Panc1 (cell line): ENCODE measurements around the gene USP49. TPM values are rescaled to one million over a fixed set of nuclear protein-coding genes. Genes with fewer than 3 reads are reported as not detected.
A peak's percentile ranks its signal among the peaks of the same experiment; 100 is the strongest.

Source experiments
- ATAC-seq: fragments of 200-7000 bp; cut with Tn5 transposase; 2 replicates; pipeline ENCODE4 v1.9.1; 2020; ENCODE audit warnings: mild to moderate bottlenecking, moderate library complexity
- BruUV-seq: library from RNA; stranded (reverse); fragments of 400-500 nt; replicated peaks from 2 replicates; lab custom pipeline; 2021; lab: Mats Ljungman, UMichigan
- CTCF ChIA-PET: fragments of 300-600 bp; sonication (Branson Sonifier 250); formaldehyde crosslinking; loops from one replicate; lab custom pipeline; 2022; ENCODE audit warnings: antibody characterized with exemption; lab: Charles Lee
- POLR2A ChIA-PET: fragments of 300-600 bp; sonication (Branson Sonifier 250); formaldehyde crosslinking; loops from one replicate; lab custom pipeline; 2022; ENCODE audit warnings: antibody characterized with exemption; lab: Charles Lee
- DNase-seq: peaks from one replicate; pipeline ENCODE4 v3.0.0-alpha.2; 2010; ENCODE audit warnings: low read depth, low spot score
- H3K27ac ChIP-seq: 2 replicates; pipeline ENCODE4 v1.5.1; 2011; ENCODE audit warnings: mild to moderate bottlenecking, low read length, inconsistent platforms
- H3K27me3 ChIP-seq: fragments of 200-500 bp; sonication (Bioruptor generic); 2 replicates; pipeline ENCODE4 v1.6.0; 2014; ENCODE audit warnings: low read length, inconsistent platforms; ENCODE audit not compliant: control insufficient read depth, insufficient read depth
- H3K36me3 ChIP-seq: fragments of 200-500 bp; sonication (Bioruptor generic); 2 replicates; pipeline ENCODE4 v1.5.1; 2014; ENCODE audit warnings: inconsistent platforms, mild to moderate bottlenecking, low read length, moderate library complexity; ENCODE audit not compliant: control insufficient read depth, insufficient read depth
- H3K4me1 ChIP-seq: 2 replicates; pipeline ENCODE4 v1.5.1; 2011; ENCODE audit warnings: inconsistent platforms, mild to moderate bottlenecking, low read length, moderate library complexity; ENCODE audit not compliant: control insufficient read depth, insufficient read depth
- H3K4me3 ChIP-seq, 2 experiments: 2 replicates each; pipeline ENCODE4 v1.5.1; 2011 to 2012; ENCODE audit warnings: low read depth in 2 of 2, low read length in 2 of 2, mild to moderate bottlenecking in 2 of 2, inconsistent platforms in 1 of 2, moderate library complexity in 1 of 2
- H3K9me3 ChIP-seq: fragments of 200-500 bp; sonication (Bioruptor generic); 2 replicates; pipeline ENCODE4 v1.5.1; 2014; ENCODE audit warnings: low read depth, mild to moderate bottlenecking, inconsistent platforms, low read length, moderate library complexity; ENCODE audit not compliant: control insufficient read depth, insufficient read depth
- POLR2AphosphoS5 ChIP-seq: IDR thresholded peaks from 2 replicates; pipeline ENCODE4 v1.6.1; 2012; ENCODE audit warnings: mild to moderate bottlenecking, low read depth, low read length, moderate library complexity
- SIN3A ChIP-seq: IDR thresholded peaks from 2 replicates; pipeline ENCODE4 v1.6.1; 2012; ENCODE audit warnings: low read depth, mild to moderate bottlenecking, low read length, moderate library complexity, borderline replicate concordance; ENCODE audit not compliant: insufficient read depth
- TCF7L2 ChIP-seq: IDR thresholded peaks from 2 replicates; pipeline ENCODE4 v1.6.1; 2011; ENCODE audit warnings: mild to moderate bottlenecking, low read depth, low read length, inconsistent platforms
- in situ Hi-C: cut with HindIII; loops from 2 replicates; pipeline ENCODE4 v1.10.0; 2016; ENCODE audit warnings: low sequenced_read_pairs, low pct_unique_long_range_greater_than_20kb
- intact Hi-C: fragments of 100-400 bp; cut with micrococcal nuclease; formaldehyde crosslinking; loops from one replicate; pipeline ENCODE4 v1.10.0; 2022; ENCODE audit not compliant: unreplicated experiment
- total RNA-seq: library from RNA; stranded (reverse); gene quantifications from one replicate; pipeline ENCODE4 v1.2.1, GENCODE V29; 2021; ENCODE audit not compliant: unreplicated experiment
- TF ChIP-seq, protein P1 (sequence below), 2 experiments: IDR thresholded peaks; 2 replicates each; pipeline ENCODE4 v1.6.1; 2011 to 2012; ENCODE audit warnings: low read depth in 2 of 2, control low read depth in 1 of 2, low read length in 1 of 2, mild to moderate bottlenecking in 1 of 2, moderate library complexity in 1 of 2; ENCODE audit not compliant: insufficient read depth in 1 of 2
- TF ChIP-seq, protein P2 (sequence below): fragments of 450-650 bp; IDR thresholded peaks from 2 replicates; pipeline ENCODE4 v1.5.1; 2017; ENCODE audit warnings: mild to moderate bottlenecking

The USP49 gene
- total RNA-seq, 1 experiment from 2014 or later, result 5.4 TPM

GRCh38 chr6:41781366-41781730 lies 113.8 kb downstream of the USP49 start:
- in situ Hi-C loops, result no loop called here
- ChIA-PET CTCF (interaction anchor here (0.6 kb wide), 1 partner anchor 1454 kb away, joined by 6 read pairs; no protein-coding TSS in a partner anchor), POLR2A (interaction anchor here (0.5 to 0.6 kb wide), 2 partner anchors 211 to 247 kb away, joined by 3 to 6 read pairs; no protein-coding TSS in a partner anchor)

DNA sequence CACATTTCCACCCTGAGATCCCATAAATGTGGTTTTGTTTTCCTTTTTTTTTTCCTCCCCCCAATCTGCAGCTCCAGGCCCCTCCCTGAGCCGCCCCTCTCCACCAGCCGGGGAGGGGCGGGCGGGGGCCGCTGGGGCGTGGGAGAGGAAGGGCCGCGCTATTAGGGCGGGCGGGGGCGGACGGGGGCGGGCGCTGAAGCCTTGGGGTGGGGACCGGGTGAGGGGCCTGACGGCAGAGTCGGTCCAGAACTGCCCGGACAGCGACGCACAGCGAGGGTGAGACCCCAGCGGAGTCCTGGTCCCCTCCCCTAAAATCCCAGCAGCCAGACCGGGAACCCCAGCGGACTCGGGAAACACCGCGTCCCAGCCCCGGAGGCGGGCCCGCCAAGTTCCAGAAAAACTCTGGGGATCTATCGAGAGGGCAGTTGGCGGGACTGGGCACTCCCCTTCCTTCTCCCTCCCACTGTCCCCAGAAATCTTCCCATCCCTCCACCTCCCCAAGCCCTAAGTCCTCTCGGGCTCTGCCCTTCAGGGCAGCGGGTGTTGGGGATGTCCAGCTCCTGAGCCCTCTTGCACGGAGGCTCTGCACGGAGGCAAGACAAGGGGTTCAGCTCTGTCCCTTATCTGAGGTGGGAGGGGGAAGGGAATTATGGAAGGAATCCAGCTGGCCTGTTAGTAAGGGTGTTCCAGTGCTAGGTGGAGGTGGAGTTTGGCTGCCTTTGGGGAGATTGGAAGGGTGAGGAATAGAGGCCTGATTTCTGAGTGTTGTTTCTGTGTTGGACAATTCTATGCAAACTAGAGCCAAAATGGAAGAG lies 114.4 kb downstream of the USP49 start, which contains the start of gene PRICKLE4:
Gene PRICKLE4, plus strand, starts transcription at position 232 of the 815 bp plus-strand sequence. CDS start 2,692 bp downstream, outside the sequence.
- TF ChIP-seq POLR2AphosphoS5, result no peak
- TF ChIP-seq, protein P1, sequence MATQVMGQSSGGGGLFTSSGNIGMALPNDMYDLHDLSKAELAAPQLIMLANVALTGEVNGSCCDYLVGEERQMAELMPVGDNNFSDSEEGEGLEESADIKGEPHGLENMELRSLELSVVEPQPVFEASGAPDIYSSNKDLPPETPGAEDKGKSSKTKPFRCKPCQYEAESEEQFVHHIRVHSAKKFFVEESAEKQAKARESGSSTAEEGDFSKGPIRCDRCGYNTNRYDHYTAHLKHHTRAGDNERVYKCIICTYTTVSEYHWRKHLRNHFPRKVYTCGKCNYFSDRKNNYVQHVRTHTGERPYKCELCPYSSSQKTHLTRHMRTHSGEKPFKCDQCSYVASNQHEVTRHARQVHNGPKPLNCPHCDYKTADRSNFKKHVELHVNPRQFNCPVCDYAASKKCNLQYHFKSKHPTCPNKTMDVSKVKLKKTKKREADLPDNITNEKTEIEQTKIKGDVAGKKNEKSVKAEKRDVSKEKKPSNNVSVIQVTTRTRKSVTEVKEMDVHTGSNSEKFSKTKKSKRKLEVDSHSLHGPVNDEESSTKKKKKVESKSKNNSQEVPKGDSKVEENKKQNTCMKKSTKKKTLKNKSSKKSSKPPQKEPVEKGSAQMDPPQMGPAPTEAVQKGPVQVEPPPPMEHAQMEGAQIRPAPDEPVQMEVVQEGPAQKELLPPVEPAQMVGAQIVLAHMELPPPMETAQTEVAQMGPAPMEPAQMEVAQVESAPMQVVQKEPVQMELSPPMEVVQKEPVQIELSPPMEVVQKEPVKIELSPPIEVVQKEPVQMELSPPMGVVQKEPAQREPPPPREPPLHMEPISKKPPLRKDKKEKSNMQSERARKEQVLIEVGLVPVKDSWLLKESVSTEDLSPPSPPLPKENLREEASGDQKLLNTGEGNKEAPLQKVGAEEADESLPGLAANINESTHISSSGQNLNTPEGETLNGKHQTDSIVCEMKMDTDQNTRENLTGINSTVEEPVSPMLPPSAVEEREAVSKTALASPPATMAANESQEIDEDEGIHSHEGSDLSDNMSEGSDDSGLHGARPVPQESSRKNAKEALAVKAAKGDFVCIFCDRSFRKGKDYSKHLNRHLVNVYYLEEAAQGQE (IDR thresholded peaks at IDR 0.05; ENCODE audit: insufficient read depth in 1 of 2, low read depth in 2 of 2, low read length in 1 of 2), result no peak
- TF ChIP-seq TCF7L2, result no peak
- no peak for TF ChIP-seq SIN3A
- TF ChIP-seq, protein P2, sequence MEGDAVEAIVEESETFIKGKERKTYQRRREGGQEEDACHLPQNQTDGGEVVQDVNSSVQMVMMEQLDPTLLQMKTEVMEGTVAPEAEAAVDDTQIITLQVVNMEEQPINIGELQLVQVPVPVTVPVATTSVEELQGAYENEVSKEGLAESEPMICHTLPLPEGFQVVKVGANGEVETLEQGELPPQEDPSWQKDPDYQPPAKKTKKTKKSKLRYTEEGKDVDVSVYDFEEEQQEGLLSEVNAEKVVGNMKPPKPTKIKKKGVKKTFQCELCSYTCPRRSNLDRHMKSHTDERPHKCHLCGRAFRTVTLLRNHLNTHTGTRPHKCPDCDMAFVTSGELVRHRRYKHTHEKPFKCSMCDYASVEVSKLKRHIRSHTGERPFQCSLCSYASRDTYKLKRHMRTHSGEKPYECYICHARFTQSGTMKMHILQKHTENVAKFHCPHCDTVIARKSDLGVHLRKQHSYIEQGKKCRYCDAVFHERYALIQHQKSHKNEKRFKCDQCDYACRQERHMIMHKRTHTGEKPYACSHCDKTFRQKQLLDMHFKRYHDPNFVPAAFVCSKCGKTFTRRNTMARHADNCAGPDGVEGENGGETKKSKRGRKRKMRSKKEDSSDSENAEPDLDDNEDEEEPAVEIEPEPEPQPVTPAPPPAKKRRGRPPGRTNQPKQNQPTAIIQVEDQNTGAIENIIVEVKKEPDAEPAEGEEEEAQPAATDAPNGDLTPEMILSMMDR, result no peak
- DNase-seq (no peak), ATAC-seq (peak; percentile 44)
- intact Hi-C loops (loop anchor here (5.0 to 10.0 kb wide), 2 partner anchors 46 to 262 kb away; partner anchors contain the start of gene TFEB), in situ Hi-C loops (no loop called here)
- no peaks in the 10 kb centered on the region for H3K9me3 ChIP-seq
- peaks cover 5% of the 10 kb centered on the region for H3K4me1 ChIP-seq
- CTCF ChIA-PET, result no interaction called here
- BruUV-seq, result no TSS peak
- H3K27ac ChIP-seq, result peak within 1 kb of the TSS; percentile 57
- H3K4me3 ChIP-seq, result peak within 1 kb of the TSS; percentile 68 to 73
- H3K36me3 ChIP-seq, result no peaks in the 10 kb centered on the region
- POLR2A ChIA-PET, result interaction anchor here (0.6 kb wide), 1 partner anchor 248 kb away, joined by 3 read pairs; no protein-coding TSS in a partner anchor
- no peaks in the 10 kb centered on the region for H3K27me3 ChIP-seq

More at GRCh38 chr6:41781366-41781730, 113.8 kb downstream of the USP49 start:
- no peak overlapping the region for H3K27ac ChIP-seq
- intact Hi-C loops, result loop anchor here (5.0 to 10.0 kb wide), 2 partner anchors 47 to 261 kb away; partner anchors contain the start of gene TFEB
- ATAC-seq (no peak), DNase-seq (no peak)
- TF ChIP-seq POLR2AphosphoS5 (no peak), TCF7L2 (no peak), SIN3A (no peak)
- TF ChIP-seq, protein P2, result no peak
- TF ChIP-seq, protein P1 (IDR thresholded peaks at IDR 0.05; ENCODE audit: insufficient read depth in 1 of 2, low read depth in 2 of 2, low read length in 1 of 2), result no peak
- no peaks in the 10 kb centered on the region for H3K9me3 ChIP-seq
- no peaks in the 10 kb centered on the region; the same call in 1 of the 2 replicates for H3K36me3 ChIP-seq
- H3K27me3 ChIP-seq, result no peaks in the 10 kb centered on the region
- peak overlapping the region; percentile 68 to 73; a peak in 3 of 4 replicates for H3K4me3 ChIP-seq
- BruUV-seq, result no TSS peak
- H3K4me1 ChIP-seq, result peaks cover 8% of the 10 kb centered on the region
